HG02642 (cell line): ENCODE results near the gene SNRNP25.
A peak's percentile ranks its signal among the peaks of the same experiment; 100 is the strongest.

Experiments used
- ATAC-seq: cut with Tn5 transposase; IDR thresholded peaks from one replicate; pipeline ENCODE4 v1.9.1; 2021; ENCODE audit warnings: mild to moderate bottlenecking; ENCODE audit not compliant: unreplicated experiment, poor library complexity

Gene SNRNP25

GRCh38 chr16:75580-76501 is 22.2 kb downstream of the SNRNP25 start:
- no peak for ATAC-seq

- no peak for ATAC-seq
Observed at GRCh38 chr16:76535-77272, 23.1 kb downstream of the SNRNP25 start.

- ATAC-seq, result peak; percentile 31
Observed at GRCh38 chr16:77273-77806, 23.7 kb downstream of the SNRNP25 start.

GRCh38 chr16:77807-78443 is 24.3 kb downstream of the SNRNP25 start, which contains the start of gene MPG:
Gene MPG, plus strand, starts transcription at chr16:78225. Its CDS starts 85 bp downstream, at chr16:78310.
- ATAC-seq, result peak; percentile 73

GRCh38 chr16:78444-79150 is 25.0 kb downstream of the SNRNP25 start:
- peak; percentile 14 for ATAC-seq

- ATAC-seq, result no peak
Observed at GRCh38 chr16:79151-80054, 25.8 kb downstream of the SNRNP25 start.

- no peak for ATAC-seq
Observed at GRCh38 chr16:83060-83603, 29.5 kb downstream of the SNRNP25 start.

- no peak for ATAC-seq
Observed at GRCh38 chr16:83781-84615, 30.4 kb downstream of the SNRNP25 start.

- ATAC-seq, result peak; percentile 51
Observed at GRCh38 chr16:84718-85406, 31.2 kb downstream of the SNRNP25 start.

- no peak for ATAC-seq
Observed at GRCh38 chr16:85407-85782, 31.8 kb downstream of the SNRNP25 start.

- no peak for ATAC-seq
Observed at GRCh38 chr16:85865-86264, 32.2 kb downstream of the SNRNP25 start.

- no peak for ATAC-seq
Observed at GRCh38 chr16:86483-86952, 32.9 kb downstream of the SNRNP25 start.

- no peak for ATAC-seq
Observed at GRCh38 chr16:88613-89012, 35.0 kb downstream of the SNRNP25 start.

GRCh38 chr16:89391-90302 is 36.0 kb downstream of the SNRNP25 start:
- no peak for ATAC-seq

GRCh38 chr16:91484-91883 is 37.9 kb downstream of the SNRNP25 start:
- no peak for ATAC-seq
